Jurkat, Clone E6-1 (cell line): ENCODE measurements around the gene ANKRD12.

ENCODE experiments used
- DNase-seq: peaks from one replicate; pipeline ENCODE4 v3.0.0-alpha.2; 2011; ENCODE audit warnings: low read depth, low spot score
- H3K4me3 ChIP-seq: 2 replicates; pipeline ENCODE4 v1.5.1; 2011; ENCODE audit warnings: mild to moderate bottlenecking, low read length, control low read depth, moderate library complexity

ANKRD12 gene

DNA sequence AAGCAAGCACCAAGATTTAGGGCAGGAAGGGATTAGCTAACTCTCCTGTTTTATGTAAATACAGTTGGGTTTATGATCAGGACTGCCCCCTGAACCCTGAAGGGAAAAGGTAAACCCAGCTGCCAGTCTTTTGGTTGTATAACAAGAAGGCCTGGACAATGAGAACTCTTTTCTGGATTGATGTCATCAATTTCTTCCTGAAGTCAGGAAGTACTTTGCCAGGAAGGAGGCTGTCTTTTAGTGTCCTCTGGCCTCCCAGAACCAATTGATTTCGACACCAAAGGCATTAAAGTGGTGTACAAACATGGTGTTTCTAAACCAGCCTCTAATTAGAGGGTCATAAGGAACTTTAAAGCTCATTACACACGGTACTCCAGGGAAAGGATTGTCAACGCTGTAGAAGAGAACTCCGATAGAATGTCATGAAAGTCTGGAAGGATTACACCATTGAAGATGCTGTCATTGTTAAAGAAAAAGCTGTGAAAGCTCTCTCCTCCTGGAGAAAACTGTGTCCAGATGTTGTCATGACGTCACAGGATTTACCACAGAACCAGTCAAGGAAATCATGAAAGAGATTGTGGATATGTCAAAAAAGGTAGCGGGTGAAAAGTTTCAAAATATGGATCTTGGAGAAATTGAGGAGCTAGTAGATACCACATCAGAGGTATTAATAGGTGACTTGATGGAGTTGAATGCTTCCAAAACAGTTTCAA, 78.8 kb downstream of the ANKRD12 start:
- H3K4me3 ChIP-seq, result no peak overlapping the region
- DNase-seq, result no peak

DNA sequence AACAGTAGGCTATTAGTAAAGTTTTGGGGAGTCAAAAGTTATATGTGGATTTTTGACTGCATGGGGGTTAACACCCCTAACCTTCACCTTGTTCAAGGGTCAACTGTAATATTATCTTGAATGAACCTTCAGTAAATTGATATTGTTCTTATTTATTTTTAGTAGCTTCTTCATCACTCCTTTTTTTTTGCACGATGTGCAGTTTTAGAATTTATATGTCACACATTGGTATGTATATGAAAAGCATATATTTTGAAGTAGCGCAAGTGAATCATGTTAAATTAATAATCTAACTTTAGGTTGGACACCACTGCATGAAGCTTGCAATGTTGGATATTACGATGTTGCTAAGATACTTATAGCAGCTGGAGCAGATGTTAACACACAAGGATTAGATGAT, 79.9 kb downstream of the ANKRD12 start:
- DNase-seq, result no peak
- no peak overlapping the region for H3K4me3 ChIP-seq

GRCh38 chr18:9217743-9218451, 81.3 kb downstream of the ANKRD12 start:
- DNase-seq, result no peak

DNA sequence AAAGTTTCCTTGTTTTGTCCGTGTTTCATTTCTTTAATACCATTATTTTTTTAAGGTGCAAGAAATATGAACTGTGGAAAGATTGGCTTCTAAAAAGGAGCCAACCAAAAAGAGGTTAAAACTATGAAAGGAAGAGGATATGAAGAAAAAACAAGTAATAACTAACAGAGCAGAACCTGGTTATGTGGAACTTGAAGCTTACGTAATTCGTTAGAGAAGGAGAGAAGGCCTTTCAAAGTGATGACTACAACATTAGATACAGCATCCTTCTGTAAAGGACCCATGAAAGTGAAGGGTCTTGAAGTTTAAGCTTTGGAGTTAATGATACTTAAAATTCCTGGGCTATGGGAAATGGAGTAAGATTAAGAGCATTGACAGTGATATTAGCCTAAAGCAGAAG, 84.5 kb downstream of the ANKRD12 start:
- no peak for DNase-seq
- no peak overlapping the region for H3K4me3 ChIP-seq

More at GRCh38 chr18:9217743-9218451, 81.3 kb downstream of the ANKRD12 start:
- H3K4me3 ChIP-seq, result no peak overlapping the region

- DNase-seq, result no peak
- no peak overlapping the region for H3K4me3 ChIP-seq
Measured at GRCh38 chr18:9221661-9222060, 85.1 kb downstream of the ANKRD12 start.

GRCh38 chr18:9223356-9223755, 86.8 kb downstream of the ANKRD12 start:
- H3K4me3 ChIP-seq, result no peak overlapping the region
- DNase-seq, result peak; percentile 14

GRCh38 chr18:9226463-9226862, 89.9 kb downstream of the ANKRD12 start:
- DNase-seq, result no peak
- H3K4me3 ChIP-seq, result no peak overlapping the region

DNA sequence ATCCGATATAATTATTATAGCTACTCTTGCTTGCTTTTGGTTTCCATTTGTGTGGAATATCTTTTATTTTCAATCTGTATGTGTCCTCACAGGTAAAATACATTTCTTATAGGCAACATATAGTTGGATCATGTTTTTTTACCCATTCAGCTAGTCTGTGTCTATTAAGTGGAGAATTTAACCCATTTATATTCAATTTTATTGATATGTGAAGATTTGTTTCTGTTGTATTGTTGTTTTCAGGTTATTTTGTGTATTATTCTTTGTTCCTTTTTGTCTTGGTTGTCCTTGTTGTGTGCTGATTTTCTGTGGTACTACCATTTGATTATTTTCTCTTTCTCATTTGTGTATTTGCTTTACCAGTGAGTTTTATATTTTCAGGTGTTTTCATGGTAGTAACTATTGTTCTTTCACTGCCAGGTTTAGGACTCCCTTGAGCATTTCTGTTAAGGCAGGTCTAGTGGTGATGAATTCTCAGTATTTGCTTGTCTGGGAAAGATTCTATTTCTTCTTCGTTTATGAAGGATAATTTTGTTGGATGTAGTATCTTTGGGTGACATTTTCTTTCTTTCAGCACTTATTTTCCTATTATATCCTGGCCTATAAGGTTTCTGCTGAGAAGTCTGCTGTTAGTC, 95.4 kb downstream of the ANKRD12 start:
- DNase-seq, result no peak

DNA sequence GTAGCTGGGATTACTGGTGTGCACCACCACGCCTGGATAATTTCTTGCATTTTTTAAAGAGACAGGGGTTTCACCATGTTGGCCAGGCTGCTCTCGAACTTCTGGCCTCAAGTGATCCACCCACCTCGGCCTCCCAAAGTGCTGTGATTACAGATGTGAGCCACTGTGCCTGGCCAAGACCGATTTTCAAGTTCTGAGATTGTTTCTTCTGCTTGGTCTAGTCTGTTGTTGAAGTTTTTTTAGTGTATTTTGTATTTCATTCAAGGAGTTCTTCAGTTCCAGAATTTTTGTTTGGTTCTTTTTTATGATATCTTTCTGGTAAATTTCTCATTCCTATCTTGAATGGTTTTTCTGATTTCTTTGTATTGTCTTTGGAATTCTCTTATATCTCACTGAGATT, 96.4 kb downstream of the ANKRD12 start:
- H3K4me3 ChIP-seq, result no peak overlapping the region
- no peak for DNase-seq

More for the DNA sequence above, 95.4 kb downstream of the ANKRD12 start:
- no peak overlapping the region for H3K4me3 ChIP-seq

GRCh38 chr18:9233771-9234440, 97.3 kb downstream of the ANKRD12 start:
- DNase-seq, result no peak

DNA sequence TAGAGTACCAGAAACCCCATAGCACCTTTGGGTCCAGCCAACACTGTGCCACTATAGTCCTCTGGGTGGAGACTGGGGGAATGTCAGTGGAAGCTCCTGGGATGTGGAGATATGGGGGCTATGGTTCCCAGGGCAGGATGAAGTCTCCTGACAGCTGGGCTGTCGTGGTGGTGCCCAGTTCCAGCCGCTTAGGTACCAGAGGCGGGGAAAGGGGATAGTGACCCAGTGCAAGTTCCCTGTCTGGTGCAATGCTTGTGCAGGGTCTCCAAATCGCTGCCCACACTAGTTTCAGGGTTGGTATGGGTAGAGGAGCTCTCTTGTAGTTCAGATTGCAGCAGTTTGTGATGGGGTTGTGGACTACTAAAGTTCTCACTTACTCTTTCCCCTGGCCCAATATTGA, 97.9 kb downstream of the ANKRD12 start:
- DNase-seq, result no peak
- no peak overlapping the region for H3K4me3 ChIP-seq

More at GRCh38 chr18:9233771-9234440, 97.3 kb downstream of the ANKRD12 start:
- no peak overlapping the region for H3K4me3 ChIP-seq

- no peak overlapping the region for H3K4me3 ChIP-seq
- no peak for DNase-seq
Measured at GRCh38 chr18:9237981-9238380, 101.4 kb downstream of the ANKRD12 start.

DNA sequence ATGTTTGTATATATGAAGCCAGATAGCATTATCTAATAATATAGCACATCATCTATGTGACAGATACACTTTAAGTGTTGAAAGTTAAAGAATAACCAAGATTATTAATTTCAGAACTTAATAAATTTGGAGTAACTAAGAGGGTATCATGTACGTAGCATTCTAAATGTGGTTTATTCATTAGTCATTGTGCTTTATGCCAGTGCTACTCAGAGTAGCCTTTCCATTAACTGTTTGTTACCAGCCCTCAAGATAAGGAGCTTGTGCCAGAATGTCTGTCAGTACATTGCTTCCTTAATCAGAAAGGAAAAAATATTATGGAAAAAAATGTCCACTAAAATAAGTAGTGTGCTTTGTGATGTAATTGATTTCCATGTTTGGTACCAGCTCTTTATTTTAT, 103.1 kb downstream of the ANKRD12 start:
- no peak overlapping the region for H3K4me3 ChIP-seq
- DNase-seq, result no peak

DNA sequence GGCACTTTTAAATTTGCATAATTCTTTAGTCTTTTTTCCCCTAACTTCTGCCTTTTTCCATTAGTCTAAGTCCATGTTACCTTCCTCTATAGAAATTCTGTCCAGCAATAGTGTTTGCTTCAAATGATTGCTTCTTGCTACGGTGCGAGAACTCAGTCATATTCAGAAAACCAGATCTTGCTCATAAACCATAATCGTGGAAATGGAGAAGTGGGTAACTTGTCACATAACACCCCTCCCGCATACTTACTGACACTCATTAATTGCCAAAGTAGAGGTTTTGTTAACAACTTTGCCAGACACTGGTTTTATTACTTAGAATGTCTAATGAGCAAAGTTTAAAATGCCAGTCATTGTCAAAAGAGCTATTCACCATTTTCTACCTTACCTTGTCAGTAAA, 103.7 kb downstream of the ANKRD12 start:
- H3K4me3 ChIP-seq, result no peak overlapping the region
- DNase-seq, result no peak

GRCh38 chr18:9243029-9243428, 106.4 kb downstream of the ANKRD12 start:
- no peak for DNase-seq
- no peak overlapping the region for H3K4me3 ChIP-seq

- H3K4me3 ChIP-seq, result no peak overlapping the region
- no peak for DNase-seq
Measured at GRCh38 chr18:9244376-9244775, 107.8 kb downstream of the ANKRD12 start.

DNA sequence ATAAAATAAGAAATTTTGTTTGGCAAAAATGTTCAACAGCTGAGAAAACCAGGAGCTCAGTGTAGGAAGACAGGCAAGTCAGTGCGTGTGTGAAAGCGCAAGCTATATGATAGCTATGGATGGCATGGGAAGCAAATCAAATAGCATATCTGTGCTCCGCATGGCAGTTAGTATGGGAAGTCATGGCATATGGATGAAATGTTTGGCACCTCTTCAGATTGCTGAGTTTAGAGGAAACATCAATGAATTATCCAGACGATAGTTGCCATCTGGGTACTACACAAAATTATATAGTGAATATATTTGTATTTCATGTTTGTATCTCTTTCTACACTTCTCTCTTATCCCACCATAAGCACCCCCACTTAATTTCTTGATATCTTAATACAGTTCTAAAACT, 112.1 kb downstream of the ANKRD12 start:
- no peak for DNase-seq
- H3K4me3 ChIP-seq, result no peak overlapping the region

DNA sequence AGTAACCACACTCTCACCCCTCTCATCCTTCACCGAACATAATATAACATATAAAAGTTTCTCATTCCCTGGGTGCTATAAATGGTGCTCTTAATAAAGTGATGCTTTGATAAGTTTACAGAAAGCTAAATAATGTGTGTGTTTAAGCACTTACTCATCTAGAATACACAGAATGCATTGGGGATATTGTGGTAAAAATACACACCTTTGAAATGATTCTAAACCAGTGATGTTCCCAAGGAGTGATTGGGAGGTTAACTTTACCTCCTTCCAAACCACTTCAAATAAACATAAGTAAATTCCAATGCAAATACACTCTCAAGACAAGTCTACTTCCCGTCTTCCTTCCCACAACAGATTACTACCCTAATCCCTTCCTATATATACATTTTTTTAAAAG, 112.7 kb downstream of the ANKRD12 start:
- H3K4me3 ChIP-seq, result no peak overlapping the region
- DNase-seq, result no peak

DNA sequence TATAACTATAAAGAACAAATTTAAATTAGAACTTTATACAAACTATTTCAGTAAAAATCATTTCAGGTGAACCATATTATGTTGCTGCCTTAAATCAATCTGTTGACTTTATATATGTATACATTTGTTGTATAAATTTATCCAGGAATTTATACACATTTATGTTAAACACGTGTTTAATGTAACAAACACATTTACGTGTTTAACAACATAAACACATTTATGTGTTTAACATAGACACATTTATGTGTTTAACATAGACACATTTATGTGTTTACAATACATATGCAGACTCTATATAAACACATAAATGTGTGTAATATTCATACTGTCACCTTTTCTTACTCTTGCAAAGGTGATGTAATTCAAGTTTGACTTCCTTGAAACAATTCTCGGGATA, 122.6 kb downstream of the ANKRD12 start:
- no peak for DNase-seq
- no peak overlapping the region for H3K4me3 ChIP-seq
